ENCODE measurements around the gene FSD1.

GRCh38 chr19:4359627-4360000 lies 55.2 kb downstream of the FSD1 start:
- TF ChIP-seq ESRRG (CRISPR knock-in tag; IDR thresholded peaks at IDR 0.05), result no peak
- no peak for TF ChIP-seq TSHZ2 (CRISPR knock-in tag; IDR thresholded peaks at IDR 0.05)
- no peak for TF ChIP-seq ZC3H10 (CRISPR knock-in tag; IDR thresholded peaks at IDR 0.05)
- no peak for TF ChIP-seq ZNF70 (CRISPR knock-in tag; IDR thresholded peaks at IDR 0.05)
- TF ChIP-seq PATZ1 (CRISPR knock-in tag; IDR thresholded peaks at IDR 0.05; ENCODE audit: borderline replicate concordance), result no peak
- no peak for TF ChIP-seq ZFP3 (CRISPR knock-in tag; IDR thresholded peaks at IDR 0.05)
- TF ChIP-seq BACH2 (CRISPR knock-in tag; IDR thresholded peaks at IDR 0.05; ENCODE audit: borderline replicate concordance), result no peak
- TF ChIP-seq ARNTL (CRISPR knock-in tag; IDR thresholded peaks at IDR 0.05; ENCODE audit: borderline replicate concordance, low read depth), result no peak
- TF ChIP-seq TCF4 (CRISPR knock-in tag; IDR thresholded peaks at IDR 0.05; ENCODE audit: borderline replicate concordance), result no peak
- no peak for TF ChIP-seq ZNF565 (CRISPR knock-in tag; conservative IDR thresholded peaks at IDR 0.05; ENCODE audit: low read depth)

Data from SK-N-SH treated with all-trans-retinoic acid at 6 μM for 48 hours (cell line).